Breast epithelium (tissue), 4 donors: ENCODE data around the gene NTN3. TPM values are rescaled to one million over a fixed set of nuclear protein-coding genes. Genes with fewer than 3 reads are reported as not detected.

Experiments
- DNase-seq, 2 donors: peaks; one replicate each; pipeline ENCODE4 v3.0.0-alpha.2; 2019; ENCODE audit warnings: low spot score in 2 of 2
- H3K27ac ChIP-seq, 2 donors: fragments of 200-600 bp; sonication (generic) in 1 of 2; one replicate each; pipeline ENCODE4 v1.5.1; 2016 to 2019; ENCODE audit warnings: mild to moderate bottlenecking in 1 of 2
- H3K27me3 ChIP-seq, 2 donors: fragments of 200-600 bp; sonication (generic) in 1 of 2; one replicate each; pipeline versions ENCODE4 v1.5.1 to v1.6.0; 2017 to 2019; ENCODE audit warnings: control low read depth in 1 of 2, mild to moderate bottlenecking in 1 of 2
- H3K36me3 ChIP-seq: fragments of 200-600 bp; one replicate; pipeline ENCODE4 v1.5.1; 2019
- H3K4me1 ChIP-seq, 2 donors: fragments of 200-600 bp; sonication (generic); one replicate each; pipeline ENCODE4 v1.5.1; 2016 to 2019; ENCODE audit warnings: control low read depth in 1 of 2
- H3K4me3 ChIP-seq, 3 donors: fragments of 200-600 bp; sonication (generic); 1 replicate in 2 of 3; 2 replicates in 1 of 3; pipeline ENCODE4 v1.5.1; 2016 to 2019; ENCODE audit warnings: mild to moderate bottlenecking in 3 of 3, moderate library complexity in 2 of 3
- H3K9me3 ChIP-seq, 2 donors: fragments of 200-600 bp; sonication (generic) in 1 of 2; one replicate each; pipeline ENCODE4 v1.5.1; 2016 to 2019; ENCODE audit warnings: control low read depth in 1 of 2
- POLR2A ChIP-seq: fragments of 450-650 bp; IDR thresholded peaks from one replicate; pipeline ENCODE4 v1.6.1; 2016; ENCODE audit warnings: antibody characterized with exemption, mild to moderate bottlenecking, moderate library complexity
- POLR2AphosphoS5 ChIP-seq, 3 donors: sonication (generic); formaldehyde crosslinking; IDR thresholded peaks; one replicate each; pipeline ENCODE4 v1.6.1; 2017; ENCODE audit warnings: antibody characterized with exemption in 3 of 3
- intact Hi-C: fragments of 100-400 bp; cut with DNase I; formaldehyde crosslinking; loops from one replicate; pipeline ENCODE4 v1.15.1; 2023; ENCODE audit warnings: low total_unique reads
- total RNA-seq, 3 donors: library from RNA; depleted of rRNA; stranded (reverse); fragments of >200 nt; gene quantifications; one replicate each; pipeline ENCODE4 v1.1.0, GENCODE V29; 2016
- TF ChIP-seq, protein P1 (sequence below), 3 donors: fragments of 450-650 bp; IDR thresholded peaks; one replicate each; pipeline ENCODE4 v1.5.1; 2016 to 2017; ENCODE audit warnings: antibody characterized with exemption in 3 of 3, mild to moderate bottlenecking in 3 of 3, moderate library complexity in 3 of 3

Gene NTN3
- total RNA-seq, 3 donors from 2014 or later: not detected

DNA sequence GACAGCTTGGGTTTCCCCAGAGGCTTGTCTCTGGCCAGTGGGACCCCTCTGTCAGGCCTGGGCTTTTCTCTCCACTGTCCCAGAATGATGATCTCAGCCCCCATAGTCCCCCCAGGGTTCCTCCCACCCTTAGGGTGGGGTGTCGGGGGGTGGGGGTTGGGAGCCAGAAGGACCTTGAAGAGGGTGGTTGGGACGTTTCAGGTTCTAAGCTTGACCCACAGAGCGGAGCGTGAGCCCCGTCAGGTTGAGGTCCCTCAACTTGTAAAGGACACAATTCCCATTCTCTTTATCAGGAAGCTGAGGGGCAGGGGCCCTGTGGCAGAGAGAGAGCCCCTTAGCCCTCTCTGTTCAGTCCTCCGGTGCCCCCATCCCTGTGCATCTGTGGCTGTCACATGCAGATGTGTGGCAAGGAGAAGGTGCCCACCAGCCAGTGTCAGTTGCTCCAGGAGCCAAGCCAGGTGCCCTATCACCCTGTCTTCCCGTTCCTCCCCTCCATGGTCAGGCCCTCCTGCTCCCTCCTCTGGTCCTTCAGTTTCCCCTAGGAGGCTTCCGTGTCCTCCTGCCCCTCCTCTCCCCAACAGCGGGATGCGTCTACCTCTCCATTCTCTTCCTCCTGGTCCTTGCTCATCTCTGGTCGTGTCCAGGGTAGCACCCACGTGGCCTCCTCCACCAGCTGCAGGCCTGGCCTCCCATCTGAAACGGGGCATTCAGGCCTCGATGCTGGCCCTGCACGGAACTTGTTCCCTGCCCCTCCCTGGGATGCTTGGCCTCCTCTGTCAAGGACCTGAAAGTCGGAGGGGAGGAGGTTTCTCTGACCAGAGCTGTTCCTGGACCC is 1.5 kb upstream of the NTN3 start:
- DNase-seq: no peak
- H3K36me3 ChIP-seq: no peaks in the 10 kb centered on the region
- H3K27me3 ChIP-seq: no peaks in the 10 kb centered on the region
- H3K27ac ChIP-seq: no peak overlapping the region
- H3K4me1 ChIP-seq: peaks cover 14 to 23% of the 10 kb centered on the region in 2 donors
- TF ChIP-seq POLR2A: no peak
- TF ChIP-seq POLR2AphosphoS5 (IDR thresholded peaks at IDR 0.05): no peak
- TF ChIP-seq, protein P1, sequence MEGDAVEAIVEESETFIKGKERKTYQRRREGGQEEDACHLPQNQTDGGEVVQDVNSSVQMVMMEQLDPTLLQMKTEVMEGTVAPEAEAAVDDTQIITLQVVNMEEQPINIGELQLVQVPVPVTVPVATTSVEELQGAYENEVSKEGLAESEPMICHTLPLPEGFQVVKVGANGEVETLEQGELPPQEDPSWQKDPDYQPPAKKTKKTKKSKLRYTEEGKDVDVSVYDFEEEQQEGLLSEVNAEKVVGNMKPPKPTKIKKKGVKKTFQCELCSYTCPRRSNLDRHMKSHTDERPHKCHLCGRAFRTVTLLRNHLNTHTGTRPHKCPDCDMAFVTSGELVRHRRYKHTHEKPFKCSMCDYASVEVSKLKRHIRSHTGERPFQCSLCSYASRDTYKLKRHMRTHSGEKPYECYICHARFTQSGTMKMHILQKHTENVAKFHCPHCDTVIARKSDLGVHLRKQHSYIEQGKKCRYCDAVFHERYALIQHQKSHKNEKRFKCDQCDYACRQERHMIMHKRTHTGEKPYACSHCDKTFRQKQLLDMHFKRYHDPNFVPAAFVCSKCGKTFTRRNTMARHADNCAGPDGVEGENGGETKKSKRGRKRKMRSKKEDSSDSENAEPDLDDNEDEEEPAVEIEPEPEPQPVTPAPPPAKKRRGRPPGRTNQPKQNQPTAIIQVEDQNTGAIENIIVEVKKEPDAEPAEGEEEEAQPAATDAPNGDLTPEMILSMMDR (IDR thresholded peaks at IDR 0.05): no peak
- no peak overlapping the region for H3K4me3 ChIP-seq
- H3K9me3 ChIP-seq: no peaks in the 10 kb centered on the region
- intact Hi-C loops: no loop called here

DNA sequence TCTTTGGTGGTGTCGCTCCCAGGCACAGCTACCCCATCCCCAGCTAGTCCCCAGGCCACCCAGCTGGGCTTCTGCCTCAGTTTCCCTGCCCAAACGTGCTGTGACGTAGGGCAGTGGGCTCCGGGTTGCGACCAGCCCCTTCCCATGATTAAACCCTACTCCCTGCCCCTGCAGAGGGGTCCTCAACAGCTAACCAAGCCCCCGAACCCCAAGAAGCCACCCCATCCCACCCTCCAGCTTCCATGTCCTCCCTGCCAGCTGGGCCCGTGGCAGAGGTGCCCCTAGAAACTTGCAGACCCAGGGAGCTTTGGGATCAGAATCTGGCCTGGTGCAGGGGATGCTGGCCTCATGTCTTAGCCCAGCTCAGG is 879 bp upstream of the NTN3 start:
- no peak overlapping the region for H3K27ac ChIP-seq
- no peak for DNase-seq
- H3K4me3 ChIP-seq: no peak overlapping the region
- intact Hi-C loops: no loop called here
- no peaks in the 10 kb centered on the region for H3K9me3 ChIP-seq
- H3K4me1 ChIP-seq: peaks cover 14 to 23% of the 10 kb centered on the region in 2 donors
- TF ChIP-seq POLR2A (no peak), POLR2AphosphoS5 (IDR thresholded peaks at IDR 0.05) (no peak)
- TF ChIP-seq, protein P1 (IDR thresholded peaks at IDR 0.05): no peak
- no peaks in the 10 kb centered on the region for H3K27me3 ChIP-seq
- H3K36me3 ChIP-seq: no peaks in the 10 kb centered on the region

DNA sequence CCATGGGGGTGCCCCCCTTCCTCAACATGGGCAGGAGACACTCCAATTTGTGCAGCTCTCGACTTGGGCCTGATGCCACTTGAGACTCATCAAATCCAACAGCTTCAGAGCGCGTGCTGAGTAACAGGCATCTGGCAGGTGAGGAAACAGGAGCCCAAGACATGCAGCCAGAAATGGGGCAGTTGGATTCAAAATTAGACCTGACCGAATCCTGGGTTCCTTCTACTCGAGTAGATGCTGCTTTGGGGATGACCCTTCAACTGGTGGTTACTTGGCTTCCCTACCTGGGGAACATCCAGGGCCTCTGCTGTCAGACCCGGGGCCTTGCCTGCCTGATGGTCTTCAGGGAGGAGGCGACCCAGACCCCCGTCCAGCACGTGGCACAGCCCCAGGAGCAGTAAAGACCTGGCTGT is 488 bp upstream of the NTN3 start:
- Histone ChIP-seq H3K4me1 (peaks cover 14 to 23% of the 10 kb centered on the region in 2 donors), H3K4me3 (peak overlapping the region in 2 of 3 donors; percentile 41 to 64), H3K27ac (peak overlapping the region in 1 of 2 donors; percentile 49), H3K36me3 (no peaks in the 10 kb centered on the region), H3K9me3 (no peaks in the 10 kb centered on the region), H3K27me3 (no peaks in the 10 kb centered on the region)
- no peak for DNase-seq
- TF ChIP-seq POLR2A (no peak), POLR2AphosphoS5 (IDR thresholded peaks at IDR 0.05) (no peak)
- TF ChIP-seq, protein P1 (IDR thresholded peaks at IDR 0.05): no peak
- intact Hi-C loops: no loop called here

DNA sequence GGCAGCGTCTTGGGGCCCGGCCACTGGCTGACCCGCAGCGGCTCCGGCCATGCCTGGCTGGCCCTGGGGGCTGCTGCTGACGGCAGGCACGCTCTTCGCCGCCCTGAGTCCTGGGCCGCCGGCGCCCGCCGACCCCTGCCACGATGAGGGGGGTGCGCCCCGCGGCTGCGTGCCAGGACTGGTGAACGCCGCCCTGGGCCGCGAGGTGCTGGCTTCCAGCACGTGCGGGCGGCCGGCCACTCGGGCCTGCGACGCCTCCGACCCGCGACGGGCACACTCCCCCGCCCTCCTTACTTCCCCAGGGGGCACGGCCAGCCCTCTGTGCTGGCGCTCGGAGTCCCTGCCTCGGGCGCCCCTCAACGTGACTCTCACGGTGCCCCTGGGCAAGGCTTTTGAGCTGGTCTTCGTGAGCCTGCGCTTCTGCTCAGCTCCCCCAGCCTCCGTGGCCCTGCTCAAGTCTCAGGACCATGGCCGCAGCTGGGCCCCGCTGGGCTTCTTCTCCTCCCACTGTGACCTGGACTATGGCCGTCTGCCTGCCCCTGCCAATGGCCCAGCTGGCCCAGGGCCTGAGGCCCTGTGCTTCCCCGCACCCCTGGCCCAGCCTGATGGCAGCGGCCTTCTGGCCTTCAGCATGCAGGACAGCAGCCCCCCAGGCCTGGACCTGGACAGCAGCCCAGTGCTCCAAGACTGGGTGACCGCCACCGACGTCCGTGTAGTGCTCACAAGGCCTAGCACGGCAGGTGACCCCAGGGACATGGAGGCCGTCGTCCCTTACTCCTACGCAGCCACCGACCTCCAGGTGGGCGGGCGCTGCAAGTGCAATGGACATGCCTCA is 773 bp downstream of the NTN3 start:
- DNase-seq: no peak
- H3K27ac ChIP-seq: peak overlapping the region in 1 of 2 donors; percentile 49
- TF ChIP-seq POLR2AphosphoS5 (IDR thresholded peaks at IDR 0.05) (no peak), POLR2A (no peak)
- TF ChIP-seq, protein P1 (IDR thresholded peaks at IDR 0.05): no peak
- H3K27me3 ChIP-seq: no peaks in the 10 kb centered on the region
- intact Hi-C loops: no loop called here
- no peaks in the 10 kb centered on the region for H3K36me3 ChIP-seq
- peaks cover 18 to 30% of the 10 kb centered on the region in 2 donors for H3K4me1 ChIP-seq
- no peaks in the 10 kb centered on the region for H3K9me3 ChIP-seq
- H3K4me3 ChIP-seq: peak overlapping the region; percentile 7 to 64 (median 41)

DNA sequence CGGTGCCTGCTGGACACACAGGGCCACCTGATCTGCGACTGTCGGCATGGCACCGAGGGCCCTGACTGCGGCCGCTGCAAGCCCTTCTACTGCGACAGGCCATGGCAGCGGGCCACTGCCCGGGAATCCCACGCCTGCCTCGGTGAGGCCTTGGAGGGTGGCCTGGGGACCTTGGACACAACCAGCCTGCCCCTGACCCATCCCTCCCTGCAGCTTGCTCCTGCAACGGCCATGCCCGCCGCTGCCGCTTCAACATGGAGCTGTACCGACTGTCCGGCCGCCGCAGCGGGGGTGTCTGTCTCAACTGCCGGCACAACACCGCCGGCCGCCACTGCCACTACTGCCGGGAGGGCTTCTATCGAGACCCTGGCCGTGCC is 1.4 kb downstream of the NTN3 start:
- H3K27me3 ChIP-seq: no peaks in the 10 kb centered on the region

More for the DNA sequence above, 1.4 kb downstream of the NTN3 start:
- Histone ChIP-seq H3K36me3 (no peaks in the 10 kb centered on the region), H3K4me1 (peaks cover 18 to 30% of the 10 kb centered on the region in 2 donors), H3K27ac (no peak overlapping the region), H3K4me3 (no peak overlapping the region), H3K9me3 (no peaks in the 10 kb centered on the region)
- DNase-seq: no peak
- TF ChIP-seq POLR2A (no peak), POLR2AphosphoS5 (IDR thresholded peaks at IDR 0.05) (no peak)
- TF ChIP-seq, protein P1 (IDR thresholded peaks at IDR 0.05): no peak
- intact Hi-C loops: no loop called here
